ENCODE data around the gene RAB11A.

GRCh38 chr15:65870889-65871533, 1.7 kb downstream of the RAB11A start:
- no peak for TF ChIP-seq CTCF (IDR thresholded peaks at IDR 0.05; ENCODE audit: borderline replicate concordance, extremely low read depth, low read length, poor library complexity, severe bottlenecking)
- TF ChIP-seq EZH2 (IDR thresholded peaks at IDR 0.05; ENCODE audit: borderline replicate concordance, low read depth, low read length, severe bottlenecking): no peak

Measured in DND-41 (cell line).